GM19463 (cell line): ENCODE results near the gene TANC1.
A peak's percentile ranks its signal among the peaks of the same experiment; 100 is the strongest.

Experiments
- ATAC-seq: cut with Tn5 transposase; IDR thresholded peaks from one replicate; pipeline ENCODE4 v1.9.1; 2021; ENCODE audit warnings: mild to moderate bottlenecking, moderate library complexity; ENCODE audit not compliant: unreplicated experiment

Gene TANC1

DNA sequence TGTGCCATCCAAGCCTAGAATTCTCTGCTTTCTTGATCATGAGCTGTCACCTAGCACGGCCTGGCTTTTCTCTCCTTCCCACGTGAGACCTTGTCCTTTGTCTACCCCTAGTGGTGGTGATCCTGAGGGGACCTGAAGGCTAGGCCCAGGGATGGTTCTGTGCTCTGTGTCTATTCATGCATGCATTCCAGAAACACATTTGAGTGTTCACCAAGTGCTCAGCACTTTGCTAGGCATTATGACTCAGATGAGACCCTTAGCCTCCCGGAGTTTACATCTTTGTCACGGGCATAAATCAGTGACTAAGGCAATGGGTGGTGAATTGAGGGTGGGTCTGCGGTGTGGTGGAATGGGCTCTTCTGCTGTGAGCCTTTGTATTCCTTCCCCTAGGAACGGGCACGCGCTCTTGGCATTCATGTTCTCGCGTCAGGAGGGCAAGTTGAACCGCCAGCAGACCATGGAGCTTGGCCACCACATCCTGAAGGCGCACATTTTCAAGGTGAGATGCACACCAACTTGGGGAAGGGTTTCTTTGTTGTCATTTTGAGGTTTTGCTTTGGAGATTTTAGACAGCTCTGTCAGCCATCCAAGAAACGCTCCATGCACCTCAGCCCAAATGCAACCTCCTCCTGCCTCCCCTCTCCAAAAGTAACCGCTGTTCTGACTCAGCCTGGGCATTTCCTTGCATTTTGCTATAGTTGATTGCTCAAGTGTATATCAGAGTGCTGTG lies 217.1 kb downstream of the TANC1 start:
- peak; percentile 56 for ATAC-seq

DNA sequence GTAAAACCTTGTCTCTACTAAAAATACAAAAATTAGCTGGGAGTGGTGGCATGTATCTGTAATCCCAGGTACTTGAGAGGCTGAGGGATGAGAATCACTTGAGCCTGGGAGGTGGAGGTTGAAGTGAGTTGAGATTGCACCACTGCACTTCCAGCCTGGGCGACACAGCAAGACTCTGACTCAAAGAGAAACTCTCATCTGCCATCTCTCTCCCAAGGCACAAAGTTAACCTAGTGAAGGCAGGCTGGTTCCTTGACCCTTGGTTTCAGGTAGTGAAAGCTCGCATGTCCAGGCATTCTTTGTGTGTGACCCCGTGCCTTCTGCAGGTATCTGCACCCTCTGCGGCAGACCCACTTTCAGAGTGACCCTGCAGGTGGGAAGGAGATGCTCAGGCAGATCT lies 218.0 kb downstream of the TANC1 start:
- ATAC-seq, result peak; percentile 59

DNA sequence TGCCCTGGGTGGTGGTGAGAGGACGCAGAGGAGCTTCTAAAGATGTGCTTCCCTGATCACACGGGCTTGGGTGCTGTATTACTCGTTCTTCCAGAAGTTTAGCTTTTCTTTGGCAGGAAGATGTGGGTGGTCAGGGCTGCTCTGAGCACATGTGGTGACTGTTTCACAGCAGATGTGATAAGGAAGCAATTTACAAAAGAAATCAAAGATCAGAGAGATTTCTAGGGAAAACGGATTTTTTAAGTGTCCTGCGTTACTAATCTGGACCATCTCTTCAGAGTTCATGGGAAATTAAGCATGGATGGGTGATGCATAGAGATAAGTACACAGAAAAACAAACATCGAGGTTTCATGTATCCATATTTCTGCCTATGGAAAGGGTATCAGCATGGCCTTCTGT lies 218.7 kb downstream of the TANC1 start:
- ATAC-seq, result no peak

DNA sequence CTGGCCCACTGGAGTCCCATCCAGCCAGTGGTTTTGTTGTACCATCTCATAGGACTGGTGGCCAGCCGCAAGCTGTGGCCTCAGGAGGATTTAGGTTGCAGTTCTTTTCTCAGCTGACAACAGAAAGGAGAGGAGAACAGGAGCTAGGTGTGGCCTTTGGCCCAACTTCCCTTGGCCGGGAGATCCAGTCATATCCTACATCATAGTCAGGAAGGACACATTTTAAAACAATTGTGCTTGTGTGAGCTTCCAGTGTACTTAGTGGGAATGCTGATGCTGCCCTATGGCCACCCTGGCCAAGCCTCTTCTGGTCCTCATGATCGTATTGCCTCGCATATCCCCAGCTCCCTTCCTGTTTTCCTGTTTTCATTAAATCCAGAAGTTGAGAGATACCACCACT lies 220.0 kb downstream of the TANC1 start:
- ATAC-seq, result no peak

DNA sequence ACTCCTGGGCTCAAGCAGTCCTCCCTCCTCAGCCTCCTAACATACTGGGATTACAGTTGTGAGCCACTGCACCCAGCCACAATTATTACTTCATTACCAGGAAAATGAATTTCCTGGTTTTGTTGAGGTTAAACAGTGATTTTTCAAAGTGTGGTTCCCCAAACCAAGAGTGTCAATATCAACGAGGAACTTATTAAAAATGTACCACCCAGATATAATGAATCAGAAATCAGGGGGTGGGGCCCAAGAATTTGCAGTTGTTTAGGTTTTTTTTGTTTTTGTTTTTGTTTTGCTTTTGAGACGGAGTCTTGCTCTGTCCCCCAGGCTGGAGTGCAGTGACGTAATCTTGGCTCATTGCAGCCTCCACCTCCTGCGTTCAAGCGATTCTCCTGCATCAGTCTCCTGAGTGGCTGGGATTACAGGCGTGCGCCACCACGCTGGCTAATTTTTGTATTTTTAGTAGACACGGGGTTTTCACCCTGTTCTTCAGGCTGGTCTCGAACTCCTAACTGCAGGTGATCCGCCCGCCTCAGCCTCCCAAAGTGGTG lies 224.0 kb downstream of the TANC1 start:
- no peak for ATAC-seq

DNA sequence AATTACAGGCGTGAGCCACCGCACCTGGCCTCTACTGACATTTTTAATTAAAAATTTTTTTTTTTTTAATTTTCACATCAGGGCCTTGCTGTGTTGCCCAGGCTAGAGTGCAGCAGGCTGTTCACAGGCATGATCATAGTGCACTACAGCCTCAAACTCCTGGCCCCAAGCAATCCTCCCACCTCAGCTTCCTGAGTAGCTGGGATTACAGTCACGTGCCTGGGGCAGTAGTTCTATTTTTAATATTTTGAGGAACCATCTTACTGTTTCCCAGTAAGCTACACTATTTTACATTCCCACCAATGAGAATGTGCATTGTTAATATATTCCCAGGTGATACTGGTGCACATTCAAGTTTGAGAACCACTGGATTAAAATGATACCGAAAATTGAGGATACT lies 225.4 kb downstream of the TANC1 start:
- ATAC-seq, result no peak

DNA sequence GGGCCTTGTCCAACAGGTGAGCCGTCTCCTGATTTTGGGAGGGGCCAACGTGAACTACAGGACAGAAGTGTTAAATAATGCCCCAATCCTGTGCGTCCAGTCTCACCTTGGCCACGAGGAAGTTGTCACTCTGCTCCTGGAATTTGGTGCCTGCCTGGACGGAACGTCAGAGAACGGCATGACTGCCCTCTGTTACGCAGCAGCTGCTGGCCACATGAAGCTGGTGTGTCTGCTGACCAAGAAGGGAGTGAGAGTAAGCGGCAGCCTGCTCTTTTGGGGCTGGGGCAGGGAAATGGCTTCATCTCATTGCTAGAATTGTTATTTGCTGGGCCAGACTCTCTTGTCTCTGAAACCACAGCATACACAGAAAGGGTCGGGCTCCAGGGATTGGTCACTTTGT lies 225.8 kb downstream of the TANC1 start:
- no peak for ATAC-seq

DNA sequence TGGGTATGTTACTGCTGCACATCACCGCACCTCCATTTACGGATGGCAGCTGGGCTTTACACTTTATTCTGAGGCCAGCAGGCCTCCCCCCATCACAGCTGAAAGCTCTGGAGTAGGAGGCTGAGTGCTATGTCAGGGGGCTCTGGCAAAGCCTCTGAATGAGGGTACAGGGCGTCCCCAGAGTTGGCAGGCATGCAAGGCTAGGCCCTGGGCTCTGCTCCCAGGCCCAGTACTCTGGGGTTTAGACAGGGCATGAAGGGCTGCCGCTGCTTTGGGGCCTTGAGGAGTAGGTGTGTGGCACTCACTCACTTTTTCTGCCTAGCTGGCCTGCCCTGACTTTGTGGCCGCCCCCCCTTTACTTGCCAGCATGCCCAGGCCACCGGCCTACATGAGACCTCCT lies 227.3 kb downstream of the TANC1 start:
- no peak for ATAC-seq

DNA sequence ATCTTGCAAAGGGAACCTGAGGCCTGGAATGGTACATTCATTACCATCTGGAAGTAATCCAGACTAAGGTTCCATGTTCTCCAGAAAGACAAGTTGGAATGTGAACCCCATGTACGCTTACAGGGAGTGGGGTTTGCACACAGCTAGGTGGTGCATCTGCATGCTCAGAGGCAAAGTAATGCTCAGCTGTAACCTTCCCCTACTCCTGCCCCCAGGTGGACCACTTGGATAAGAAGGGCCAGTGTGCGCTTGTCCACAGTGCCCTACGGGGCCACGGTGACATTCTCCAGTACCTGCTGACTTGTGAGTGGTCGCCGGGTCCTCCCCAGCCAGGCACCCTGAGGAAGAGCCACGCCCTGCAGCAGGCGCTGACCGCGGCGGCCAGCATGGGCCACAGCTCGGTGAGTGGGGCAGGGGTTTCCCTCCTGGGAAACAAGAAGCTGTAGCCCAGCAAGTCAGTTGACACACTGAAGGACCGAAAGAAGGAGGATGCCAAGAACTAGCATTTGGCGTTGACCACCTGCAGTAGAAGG lies 228.0 kb downstream of the TANC1 start:
- ATAC-seq, result no peak

DNA sequence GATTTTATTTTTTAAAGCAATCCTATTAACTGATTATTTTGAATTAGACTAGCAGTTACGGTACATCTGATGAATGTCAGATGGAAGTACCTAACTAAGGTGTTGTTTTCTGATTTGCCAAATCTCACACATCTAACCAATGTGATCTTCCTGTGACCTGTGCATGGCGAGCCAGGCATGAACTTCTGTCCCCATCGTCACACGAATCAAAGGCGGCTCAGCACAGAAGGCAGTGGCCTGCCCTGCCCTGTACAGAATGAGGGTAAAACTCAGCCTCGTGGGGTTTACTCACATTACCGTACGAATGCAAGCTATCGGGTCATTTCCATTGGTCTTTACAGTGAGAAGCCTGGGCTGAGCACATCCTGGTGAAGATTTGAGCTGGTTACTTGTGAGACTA lies 230.8 kb downstream of the TANC1 start:
- ATAC-seq, result no peak

DNA sequence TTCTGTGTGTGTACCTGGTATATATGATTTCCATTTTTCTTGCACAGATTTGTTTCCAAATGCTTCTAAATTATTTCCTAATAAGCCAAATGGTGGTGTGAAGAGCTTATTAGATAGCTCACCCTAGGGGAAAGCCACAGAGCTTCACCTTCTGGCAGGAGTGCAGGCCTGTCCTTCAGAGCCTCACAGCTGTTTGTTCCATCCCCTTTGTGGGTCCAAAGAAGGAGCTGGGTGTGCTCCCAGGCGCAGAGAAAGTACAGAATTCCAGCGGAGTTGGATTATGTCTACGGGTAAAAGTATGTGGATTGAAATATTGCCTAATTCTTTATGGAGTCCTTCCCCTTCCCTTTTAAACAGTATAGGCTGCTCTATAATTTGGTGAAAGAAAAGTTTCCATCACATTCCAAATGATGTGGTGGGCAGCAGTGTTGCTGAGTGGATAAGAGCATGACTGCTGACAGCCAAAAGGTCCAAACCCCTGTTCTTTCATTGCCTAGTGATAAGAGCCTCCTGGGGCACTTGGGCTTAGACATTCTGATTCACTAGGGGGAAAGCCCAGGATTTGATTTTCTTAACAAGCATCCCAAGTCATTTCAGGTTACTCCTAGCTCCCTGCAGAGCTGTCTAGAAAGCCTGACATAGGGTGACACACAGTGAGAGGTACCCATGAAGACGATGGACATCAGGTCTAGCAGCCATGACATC lies 231.5 kb downstream of the TANC1 start:
- no peak for ATAC-seq

DNA sequence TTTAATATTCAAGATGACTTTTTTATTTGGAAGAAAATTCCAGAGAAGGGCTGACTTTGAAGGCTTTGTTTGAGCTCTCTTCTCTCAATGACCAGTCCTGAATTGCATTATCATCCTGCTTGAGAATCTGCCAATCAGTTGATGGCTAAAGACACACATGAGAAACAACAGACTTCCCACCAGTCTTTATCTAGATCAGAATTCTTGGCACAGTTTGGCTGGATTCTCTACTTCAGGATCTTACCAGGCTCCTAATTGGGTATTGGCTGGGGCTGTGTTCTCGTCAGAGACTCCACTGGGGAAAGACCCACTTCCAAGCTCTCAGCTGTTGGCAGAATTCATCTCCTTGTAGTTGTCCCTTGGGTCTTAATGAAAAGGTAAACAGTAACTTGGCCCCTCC lies 232.1 kb downstream of the TANC1 start:
- no peak for ATAC-seq

DNA sequence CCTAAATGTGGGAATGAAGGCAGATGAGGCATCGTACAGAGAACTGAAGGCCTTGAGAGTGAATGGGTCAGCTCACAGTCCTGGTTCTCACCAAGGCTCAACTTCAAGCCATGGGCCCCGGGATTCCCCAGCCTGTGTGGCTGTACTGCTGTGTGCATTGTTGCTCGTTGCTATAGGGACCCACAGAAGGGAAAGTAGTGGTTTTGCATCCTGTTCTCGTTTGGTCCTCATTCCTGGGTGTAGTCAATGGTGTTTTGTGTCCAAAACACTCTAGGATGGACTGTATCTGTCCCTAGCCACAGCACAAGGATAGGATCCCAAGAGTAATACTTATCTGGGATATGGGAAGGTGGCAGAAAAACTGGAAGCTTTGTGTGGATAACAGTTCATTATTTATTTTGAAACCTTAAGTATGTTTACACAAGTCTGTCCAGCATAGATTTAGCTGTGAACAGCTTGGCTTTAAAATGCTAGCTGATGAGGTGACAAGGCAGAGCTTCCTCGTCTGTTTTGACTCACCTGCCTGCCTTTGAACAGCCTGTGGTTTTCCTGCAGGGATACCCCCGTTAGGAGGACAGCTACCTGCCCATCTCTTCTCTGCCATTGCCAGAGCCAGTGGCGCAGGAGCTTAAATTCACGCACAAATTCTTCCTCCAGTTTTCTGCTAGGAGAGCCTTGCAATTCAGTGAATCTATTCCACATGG lies 233.1 kb downstream of the TANC1 start:
- ATAC-seq, result peak; percentile 98

DNA sequence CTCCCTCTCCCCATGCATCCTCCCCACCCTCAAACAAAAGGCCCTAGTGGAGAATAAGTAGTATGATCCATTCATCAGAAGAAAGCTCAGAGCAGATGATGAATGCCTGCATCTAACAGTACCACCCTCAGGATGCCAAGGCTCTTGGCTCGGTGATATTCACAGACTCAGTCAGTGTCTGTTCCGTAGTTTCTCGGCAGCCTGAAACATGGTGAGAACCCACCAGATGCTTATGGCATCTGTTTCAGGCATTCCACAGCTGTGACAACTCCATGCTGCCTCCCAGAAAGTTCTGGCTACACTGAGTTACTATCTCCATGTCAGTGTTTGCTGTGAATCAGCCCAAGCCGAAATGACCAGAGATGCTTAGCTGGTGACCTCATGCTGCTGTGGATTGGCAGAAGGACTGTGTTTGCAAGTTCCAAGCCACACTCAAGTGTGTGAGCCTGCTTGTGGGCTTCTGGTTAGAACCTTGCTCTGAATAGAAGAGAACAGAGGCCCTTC lies 234.2 kb downstream of the TANC1 start:
- no peak for ATAC-seq

DNA sequence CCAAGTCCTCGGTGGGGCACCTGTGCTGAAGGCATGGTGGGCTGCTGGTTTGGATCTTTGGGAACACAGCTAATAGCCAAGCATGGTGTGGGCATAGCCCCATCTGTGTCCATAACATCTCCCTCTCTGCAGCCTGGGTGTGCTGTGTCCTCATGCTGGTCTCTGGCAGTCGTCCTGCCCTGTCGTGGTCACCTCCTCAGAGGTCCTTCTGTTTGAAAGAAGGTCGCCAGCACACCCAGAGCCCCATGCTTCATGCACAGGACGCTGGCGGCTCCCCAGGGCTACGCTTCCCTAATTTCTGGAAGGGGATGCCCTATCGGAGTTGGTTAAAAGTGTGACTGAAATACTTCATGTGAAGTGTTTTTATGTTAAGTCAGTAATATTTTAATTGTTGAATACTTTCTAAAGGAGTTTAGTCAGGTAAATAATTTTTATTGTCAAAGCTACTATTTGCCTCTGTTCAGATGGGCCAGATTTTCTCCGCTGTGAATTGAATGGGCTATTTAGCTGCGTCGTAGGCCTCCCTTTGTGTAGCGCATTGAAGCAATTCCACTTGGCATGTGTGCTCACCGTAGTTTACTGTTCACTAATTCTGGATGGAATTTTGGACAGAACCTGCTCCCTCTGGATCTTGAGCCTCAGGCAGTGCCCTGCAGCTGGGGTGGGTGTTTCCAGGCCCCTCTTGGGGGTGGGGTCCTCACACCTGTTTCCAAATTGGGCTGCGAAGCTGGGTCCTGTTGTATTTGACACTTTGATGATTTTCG lies 236.1 kb downstream of the TANC1 start:
- no peak for ATAC-seq

DNA sequence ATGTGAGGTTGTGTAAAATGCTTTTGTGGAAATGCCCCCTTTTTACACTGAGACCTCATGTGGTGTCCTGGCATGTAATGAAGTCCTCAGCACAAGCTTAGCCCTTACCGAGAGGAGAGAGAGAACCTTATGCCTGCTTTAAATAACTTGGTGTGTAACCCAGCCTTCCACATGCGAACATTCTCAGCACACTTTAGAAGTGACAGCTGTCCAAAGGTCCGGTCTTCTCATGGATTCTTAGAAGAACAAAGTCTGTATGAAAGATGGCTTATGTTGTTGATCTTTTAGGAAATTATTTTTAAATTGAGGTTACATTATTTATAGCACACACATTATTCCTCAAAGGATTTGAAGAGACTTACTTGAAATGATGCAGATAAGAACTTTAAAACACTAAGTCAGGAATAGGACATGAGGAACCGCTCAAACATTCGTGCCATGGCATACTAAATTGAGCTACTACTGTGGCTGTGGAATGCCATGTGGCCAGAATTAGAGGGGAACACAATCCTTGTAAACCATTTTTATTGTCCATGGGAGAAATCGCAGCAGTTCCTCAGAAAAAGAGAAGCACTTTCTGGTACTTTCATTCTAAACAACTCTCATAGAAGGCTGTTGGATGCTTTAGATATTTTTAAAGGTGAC lies 238.4 kb downstream of the TANC1 start:
- no peak for ATAC-seq

DNA sequence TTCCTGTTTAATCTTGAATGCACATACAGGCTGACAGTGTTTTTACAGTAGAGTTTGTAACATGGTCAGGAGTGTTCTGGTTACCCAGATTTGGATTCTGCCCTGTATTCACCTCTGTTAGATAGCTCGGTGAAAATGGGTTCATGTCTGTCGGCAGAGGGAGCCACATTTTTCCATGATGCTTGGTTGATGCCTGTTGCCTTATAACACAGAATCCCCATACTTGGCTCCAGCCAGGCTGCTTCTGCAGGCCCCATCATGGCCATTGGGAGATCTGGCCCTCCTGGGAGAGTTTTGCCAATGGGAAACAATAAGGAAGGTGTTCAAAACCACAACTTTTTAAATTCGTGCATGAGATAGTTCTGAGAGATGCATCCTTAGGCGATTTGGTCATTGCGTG lies 240.0 kb downstream of the TANC1 start:
- no peak for ATAC-seq

DNA sequence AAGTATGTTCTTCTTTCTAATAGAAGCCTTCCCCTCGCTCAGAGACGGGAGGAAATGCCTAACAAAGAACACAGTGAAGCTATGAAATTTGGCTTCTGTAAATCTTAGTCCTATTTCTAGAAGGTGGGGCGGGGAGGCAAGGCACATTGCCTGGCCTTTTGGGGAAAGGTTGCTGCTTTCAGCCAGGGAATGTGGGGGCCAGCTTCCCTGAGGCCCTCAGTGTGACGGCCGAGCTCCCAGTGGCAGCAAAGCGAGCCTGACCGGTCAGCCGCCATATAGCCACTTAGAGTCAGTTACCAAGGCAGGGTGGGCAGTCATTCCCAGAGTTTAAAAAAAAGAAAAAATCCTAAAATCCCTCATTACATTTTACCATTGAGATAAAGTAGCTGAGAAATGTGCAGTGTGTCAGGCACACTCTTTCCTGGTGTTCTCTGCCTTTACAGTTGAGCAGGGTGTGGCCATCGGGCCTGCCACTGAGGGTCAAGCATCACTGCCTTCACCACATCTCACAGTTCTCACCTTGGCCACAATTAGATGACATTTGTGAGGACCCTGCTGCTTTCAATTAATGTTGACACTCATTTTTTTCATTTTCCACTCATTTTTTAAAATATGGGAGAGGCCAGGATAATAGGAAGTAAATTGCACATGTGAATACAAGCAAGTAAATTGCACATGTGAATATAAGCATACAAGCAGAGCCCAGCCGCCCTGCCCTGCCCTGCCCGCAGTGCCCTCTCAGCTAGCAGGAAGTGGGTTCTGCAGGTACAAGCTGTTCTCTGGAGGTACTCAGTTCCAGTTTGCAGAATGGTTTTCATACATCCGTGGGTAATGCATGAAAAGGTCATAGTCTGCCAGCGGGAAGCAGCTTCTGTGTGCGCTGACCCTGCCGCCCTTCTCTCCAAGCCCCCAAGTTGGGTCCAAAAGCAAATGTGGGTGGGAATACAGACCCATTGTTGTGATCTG lies 241.2 kb downstream of the TANC1 start:
- peak; percentile 58 for ATAC-seq
